Midbrain (tissue), 1 donor: ENCODE data around the gene SRD5A3.
A peak's percentile ranks its signal among the peaks of the same experiment; 100 is the strongest.

Source experiments
- DNase-seq: peaks from one replicate; lab custom pipeline; 2025; lab: John Stamatoyannopoulos, UW

SRD5A3 gene

DNA sequence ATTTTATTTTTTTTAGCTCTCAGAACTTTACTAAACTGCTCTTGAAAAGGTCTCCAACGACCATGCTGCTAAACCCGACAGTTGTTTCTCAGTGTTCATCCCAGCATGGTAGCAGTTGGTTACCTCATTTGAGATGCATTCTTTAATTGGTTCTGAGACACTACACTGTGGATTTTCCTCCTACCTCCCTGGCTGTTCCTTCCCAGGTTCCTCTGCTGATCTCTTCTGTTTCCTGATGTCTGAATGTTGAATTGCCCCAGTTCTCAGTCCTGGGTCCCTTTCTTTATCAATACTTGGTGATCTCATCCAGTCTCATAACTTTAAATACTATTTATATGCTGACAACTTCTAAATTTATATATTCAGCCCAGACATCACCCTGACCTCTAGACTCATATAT is 30.7 kb downstream of the SRD5A3 start:
- no peak for DNase-seq

GRCh38 chr4:55378617-55379467 is 32.8 kb downstream of the SRD5A3 start:
- no peak for DNase-seq

- no peak for DNase-seq
Observed at GRCh38 chr4:55380576-55380975, 34.5 kb downstream of the SRD5A3 start.

- DNase-seq: no peak
Observed at GRCh38 chr4:55381502-55381901, 35.5 kb downstream of the SRD5A3 start.

DNA sequence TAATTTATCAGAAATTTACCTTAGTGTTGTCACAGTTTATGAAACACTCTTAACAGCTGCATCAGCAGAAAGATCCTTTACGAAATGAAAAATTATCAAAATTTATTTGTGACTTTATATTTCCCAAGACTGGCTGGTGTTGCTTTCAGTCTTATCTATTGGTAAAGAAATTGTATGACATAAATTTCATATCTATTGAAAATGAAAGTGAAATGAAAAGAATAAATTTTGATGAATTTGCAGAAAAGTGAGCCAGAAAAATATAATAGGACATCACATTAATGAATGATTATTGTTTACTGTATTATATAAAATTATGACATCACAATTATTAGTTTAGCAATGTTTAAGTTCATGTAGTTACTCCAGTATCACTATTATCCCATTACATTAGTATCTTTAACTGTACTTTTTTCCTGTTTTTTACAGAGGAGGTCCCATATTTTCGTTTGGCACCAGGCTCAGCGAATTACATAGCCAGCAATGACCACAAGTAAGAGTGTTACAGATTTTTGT is 36.5 kb downstream of the SRD5A3 start:
- DNase-seq: no peak

GRCh38 chr4:55385201-55385649 is 39.2 kb downstream of the SRD5A3 start:
- DNase-seq: no peak

GRCh38 chr4:55386073-55386472 is 40.0 kb downstream of the SRD5A3 start:
- DNase-seq: peak; percentile 19

GRCh38 chr4:55386840-55387239 is 40.8 kb downstream of the SRD5A3 start:
- no peak for DNase-seq

GRCh38 chr4:55393461-55394320 is 47.6 kb downstream of the SRD5A3 start:
- DNase-seq: peak; percentile 43

- no peak for DNase-seq
Observed at GRCh38 chr4:55395218-55395528, 49.1 kb downstream of the SRD5A3 start.

DNA sequence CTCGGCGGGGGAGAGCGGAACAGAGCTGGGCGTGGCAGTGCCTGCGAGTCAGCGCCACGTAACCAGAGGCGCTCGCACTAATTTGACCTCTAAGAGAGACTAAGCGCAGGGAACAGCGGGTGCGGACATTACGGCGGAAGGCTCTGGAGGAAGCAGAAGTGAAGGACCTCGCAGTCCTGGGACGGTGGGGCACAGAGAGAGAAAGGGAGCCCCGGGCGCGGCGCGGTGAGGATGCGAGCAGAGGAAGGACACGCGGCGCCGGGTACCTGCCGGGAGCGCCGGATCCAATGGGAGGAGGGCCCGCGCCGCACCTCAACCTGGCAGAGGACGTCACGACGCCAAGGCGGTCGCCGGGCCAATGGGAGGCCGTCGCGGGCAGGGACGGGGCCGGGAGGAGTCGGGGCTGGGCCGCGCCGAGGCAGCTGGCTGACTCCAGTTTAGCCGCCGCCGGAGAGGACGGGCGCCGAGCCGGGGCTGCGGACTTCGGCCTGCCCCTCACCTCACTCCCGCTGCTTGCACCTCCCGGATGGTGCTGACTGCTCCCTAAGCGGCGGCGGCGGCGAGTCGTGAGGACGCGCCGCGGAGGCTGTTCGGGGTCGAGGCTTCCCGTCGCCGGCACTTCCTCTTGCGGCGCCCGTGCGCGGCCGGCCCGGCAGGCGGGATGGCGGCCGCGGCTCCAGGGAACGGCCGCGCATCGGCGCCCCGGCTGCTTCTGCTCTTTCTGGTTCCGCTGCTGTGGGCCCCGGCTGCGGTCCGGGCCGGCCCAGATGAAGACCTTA is 49.7 kb downstream of the SRD5A3 start, which contains the start of gene TMEM165:
TMEM165 (plus strand) TSS at position 429 of the 779 bp plus-strand sequence; CDS start at position 662, 233 bp downstream.
- DNase-seq: peak; percentile 88

DNA sequence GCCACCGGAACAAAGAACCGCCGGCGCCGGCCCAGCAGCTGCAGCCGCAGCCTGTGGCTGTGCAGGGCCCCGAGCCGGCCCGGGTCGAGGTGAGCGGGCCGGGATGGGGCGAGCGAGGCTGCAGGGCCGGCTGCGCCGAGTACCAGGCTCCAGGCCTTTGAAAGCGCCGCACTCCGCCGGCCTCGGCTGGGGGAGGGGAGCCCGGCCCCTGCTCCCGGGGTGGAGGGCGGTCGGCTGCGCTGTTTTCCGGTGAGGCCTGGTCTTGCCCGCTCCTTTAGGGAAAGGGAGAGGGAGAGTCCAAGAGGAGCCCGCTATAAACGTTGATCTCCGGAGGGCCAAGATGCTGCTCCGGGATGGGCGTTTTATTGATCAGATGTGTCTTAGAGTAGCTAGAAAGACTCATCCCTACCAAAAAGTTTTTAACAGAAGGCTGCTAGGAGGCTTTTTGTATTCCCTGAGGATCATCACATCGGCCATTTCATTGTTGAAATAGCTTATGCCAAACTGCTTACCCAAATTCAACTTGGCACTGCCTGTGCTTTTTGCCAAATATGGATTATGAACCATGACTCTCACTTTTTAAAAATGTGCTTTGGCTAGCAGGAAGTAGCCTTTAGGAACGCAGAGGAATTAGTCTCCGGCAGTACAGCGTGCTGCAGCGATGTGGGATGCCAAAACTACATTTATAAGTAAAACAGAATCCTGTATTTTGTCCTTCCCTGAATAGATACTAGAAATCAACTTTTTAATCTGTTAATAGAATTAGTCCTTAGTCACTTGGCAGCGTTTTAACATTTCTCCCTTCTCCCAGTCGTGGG is 50.5 kb downstream of the SRD5A3 start:
- peak; percentile 66 for DNase-seq

GRCh38 chr4:55397126-55397436 is 51.0 kb downstream of the SRD5A3 start:
- DNase-seq: no peak

DNA sequence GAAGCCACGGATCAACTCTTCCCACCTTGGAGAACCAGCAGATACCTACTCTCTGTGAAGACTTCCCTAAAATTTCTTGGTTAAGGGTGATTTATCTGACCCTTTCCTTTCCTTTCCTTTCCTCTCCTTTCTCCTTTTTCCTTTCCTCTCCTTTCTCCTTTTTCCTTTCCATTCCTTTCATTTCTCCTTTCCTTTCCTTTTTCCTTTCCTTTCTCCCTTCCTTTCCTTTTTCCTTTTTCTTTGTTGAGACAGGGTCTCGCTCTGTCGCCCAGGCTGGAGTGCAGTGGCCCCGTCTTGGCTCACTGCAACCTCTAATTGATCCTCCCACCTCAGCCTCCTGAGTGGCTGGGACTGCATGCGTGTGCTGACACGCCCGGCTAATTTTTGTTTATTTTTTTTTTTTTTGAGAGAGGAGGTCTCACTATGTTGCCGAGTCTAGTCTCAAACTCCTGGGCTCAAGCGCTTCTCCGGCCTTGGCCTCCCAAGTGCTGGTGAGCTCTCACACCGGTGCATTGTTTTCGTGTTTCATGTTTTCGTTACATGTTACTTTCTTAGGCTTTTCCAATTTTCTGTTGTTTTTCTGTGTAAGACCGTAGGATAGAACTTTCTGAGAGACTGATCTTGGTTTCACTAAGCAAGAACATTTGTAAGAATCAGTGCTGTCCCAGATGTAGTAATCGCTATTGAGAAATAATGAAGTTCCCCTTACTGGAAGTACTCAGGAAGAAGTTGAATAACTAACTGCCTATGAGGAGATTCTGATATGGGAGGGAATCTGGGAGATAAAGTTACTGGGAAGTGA is 51.7 kb downstream of the SRD5A3 start:
- peak; percentile 29 for DNase-seq

GRCh38 chr4:55398461-55398860 is 52.4 kb downstream of the SRD5A3 start:
- no peak for DNase-seq

- DNase-seq: no peak
Observed at GRCh38 chr4:55398966-55399365, 52.9 kb downstream of the SRD5A3 start.

DNA sequence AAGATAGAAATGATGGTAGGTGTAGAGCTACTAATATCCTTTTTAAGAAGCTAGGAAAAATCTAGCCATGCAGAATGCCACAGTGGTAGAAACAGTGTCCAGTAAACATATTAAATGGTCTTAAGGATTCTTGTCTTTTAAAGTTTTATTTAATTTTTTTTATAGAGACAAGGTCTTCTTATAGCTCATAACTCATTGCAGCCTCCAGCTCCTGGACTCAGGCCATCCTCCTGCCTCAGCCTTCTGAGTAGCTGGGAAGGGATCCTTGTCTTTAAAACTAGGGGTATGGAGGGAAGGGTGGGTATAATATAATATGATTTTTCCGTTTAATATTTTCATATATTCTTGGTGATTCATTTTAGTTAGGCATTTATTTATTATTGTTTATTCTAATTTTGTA is 53.5 kb downstream of the SRD5A3 start:
- peak; percentile 9 for DNase-seq

DNA sequence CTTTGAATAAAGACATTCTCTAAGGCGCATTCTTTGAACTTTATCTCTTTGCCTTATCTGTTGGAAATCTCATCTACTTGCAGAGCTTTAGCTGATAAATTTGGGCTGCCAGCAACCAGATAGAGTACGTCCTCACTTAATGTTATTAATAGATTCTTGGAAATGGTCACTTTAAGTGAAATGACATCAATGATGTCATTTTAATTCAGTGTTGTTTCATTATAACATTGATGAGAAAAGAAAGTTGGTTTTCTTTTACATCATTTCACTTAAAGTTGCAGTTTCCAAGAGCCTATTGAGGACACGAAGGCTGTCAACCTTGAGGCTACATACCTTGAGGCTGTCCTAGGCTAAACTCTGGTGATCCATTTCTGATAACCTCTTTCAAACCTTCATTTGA is 59.0 kb downstream of the SRD5A3 start:
- DNase-seq: no peak

DNA sequence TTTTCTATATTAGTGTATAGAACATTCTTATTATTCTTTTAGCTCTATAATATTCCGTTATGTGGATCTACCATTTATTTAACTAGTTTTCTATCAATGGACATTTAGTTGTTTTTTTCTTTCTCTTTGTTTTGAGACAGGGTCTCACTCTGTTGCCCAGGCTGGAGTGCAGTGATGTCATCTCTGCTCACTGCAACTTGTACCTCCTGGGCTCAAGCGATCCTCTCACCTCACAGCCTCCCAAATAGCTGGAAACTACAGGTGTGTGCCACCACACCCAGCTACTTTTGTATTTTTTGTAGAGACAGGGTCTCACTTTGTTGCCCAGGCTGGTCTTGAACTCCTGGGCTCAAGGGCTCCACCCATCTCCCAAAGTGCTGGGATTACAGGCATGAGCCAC is 60.5 kb downstream of the SRD5A3 start:
- no peak for DNase-seq

DNA sequence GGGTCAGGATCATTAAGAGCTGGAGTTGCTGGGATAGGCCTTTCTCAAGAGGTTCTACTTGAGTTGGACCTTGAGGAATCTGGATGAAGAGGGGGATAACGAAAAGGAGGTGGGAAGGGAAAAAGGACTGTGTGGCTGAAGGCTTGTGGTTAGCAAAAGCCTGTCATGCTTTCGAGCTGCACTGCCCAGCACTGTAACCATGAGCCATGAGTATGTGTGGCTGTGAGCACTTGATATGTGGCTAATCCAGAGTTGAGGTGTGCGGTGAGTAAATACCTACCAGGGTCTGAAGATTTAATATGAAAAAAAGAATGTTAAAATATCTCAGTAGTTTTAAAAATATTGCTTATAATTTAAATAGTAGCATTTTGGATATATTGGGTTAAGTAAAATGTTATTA is 61.1 kb downstream of the SRD5A3 start:
- DNase-seq: no peak
